Ecto neural progenitor cell (in vitro differentiated cells): ENCODE results near the gene CDH26.

Experiments
- DNase-seq: peaks from one replicate; pipeline ENCODE4 v3.0.0-alpha.2; 2018; ENCODE audit warnings: low spot score

The CDH26 gene

GRCh38 chr20:59985864-59986263, 27.6 kb downstream of the CDH26 start:
- no peak for DNase-seq

- no peak for DNase-seq
These were observed 28.9 kb downstream of the CDH26 start for GRCh38 chr20:59987135-59987534.

GRCh38 chr20:59988141-59988540, 29.9 kb downstream of the CDH26 start:
- DNase-seq = no peak

- no peak for DNase-seq
These were observed 34.4 kb downstream of the CDH26 start for GRCh38 chr20:59992526-59993084.

GRCh38 chr20:59993736-59994430, 35.7 kb downstream of the CDH26 start:
- no peak for DNase-seq

- peak; percentile 64 for DNase-seq
These were observed 36.5 kb downstream of the CDH26 start for GRCh38 chr20:59994697-59995122.

- no peak for DNase-seq
These were observed 37.9 kb downstream of the CDH26 start for GRCh38 chr20:59996108-59996507.

- no peak for DNase-seq
These were observed 39.7 kb downstream of the CDH26 start for GRCh38 chr20:59997896-59998295.

- no peak for DNase-seq
These were observed 41.3 kb downstream of the CDH26 start for GRCh38 chr20:59999502-59999901.

- DNase-seq = no peak
These were observed 42.2 kb downstream of the CDH26 start for GRCh38 chr20:60000271-60001042.

GRCh38 chr20:60001108-60001507, 42.9 kb downstream of the CDH26 start:
- DNase-seq = no peak

- DNase-seq = no peak
These were observed 45.6 kb downstream of the CDH26 start for GRCh38 chr20:60003776-60004175.

- DNase-seq = no peak
These were observed 48.0 kb downstream of the CDH26 start for GRCh38 chr20:60006261-60006660.

GRCh38 chr20:60007464-60007863, 49.2 kb downstream of the CDH26 start:
- no peak for DNase-seq

- DNase-seq = no peak
These were observed 50.0 kb downstream of the CDH26 start for GRCh38 chr20:60008130-60008808.

- no peak for DNase-seq
These were observed 51.1 kb downstream of the CDH26 start for GRCh38 chr20:60009318-60009717.

- no peak for DNase-seq
These were observed 51.8 kb downstream of the CDH26 start for GRCh38 chr20:60009826-60010616.

- no peak for DNase-seq
These were observed 52.7 kb downstream of the CDH26 start for GRCh38 chr20:60010689-60011458.

- DNase-seq = no peak
These were observed 53.6 kb downstream of the CDH26 start for GRCh38 chr20:60011512-60012507.
